Measurements from ENCODE around the gene SLC9B2. TPM values are rescaled to one million over a fixed set of nuclear protein-coding genes. Genes with fewer than 3 reads are reported as not detected.

SLC9B2 gene
- polyA plus RNA-seq, 6 donors from 2014 or later, result 10.2 to 26.3 (median 16.5) TPM

GRCh38 chr4:103095080-103095479, 18.5 kb upstream of the SLC9B2 start:
- no peak for DNase-seq
- Mint-ChIP-seq H3K4me3 (no peak overlapping the region), H3K27me3 (no peaks in the 10 kb centered on the region), H3K36me3 (peaks cover 0 to 8% of the 10 kb centered on the region in 2 donors), H3K9me3 (no peaks in the 10 kb centered on the region), H3K4me1 (peaks cover 22 to 26% (median 25%) of the 10 kb centered on the region in 3 donors), H3K27ac (no peak overlapping the region)
- ATAC-seq (ENCODE audit: low read depth in 2 of 2), result no peak

GRCh38 chr4:103092245-103092644, 15.7 kb upstream of the SLC9B2 start:
- no peaks in the 10 kb centered on the region for H3K9me3 Mint-ChIP-seq

GRCh38 chr4:103091601-103092223, 15.2 kb upstream of the SLC9B2 start:
- Mint-ChIP-seq H3K9me3 (no peaks in the 10 kb centered on the region), H3K27ac (peak overlapping the region in 1 of 6 donors; percentile 20), H3K36me3 (peaks cover 0 to 28% of the 10 kb centered on the region in 2 donors), H3K4me1 (peaks cover 5 to 10% (median 6%) of the 10 kb centered on the region in 3 donors), H3K4me3 (no peak overlapping the region), H3K27me3 (no peaks in the 10 kb centered on the region)
- ATAC-seq (ENCODE audit: low read depth in 2 of 2) (peak; percentile 79 to 85), DNase-seq (peak; percentile 68)

More at GRCh38 chr4:103092245-103092644, 15.7 kb upstream of the SLC9B2 start:
- peaks cover 0 to 23% of the 10 kb centered on the region in 2 donors for H3K36me3 Mint-ChIP-seq
- no peak for DNase-seq
- no peak for ATAC-seq (ENCODE audit: low read depth in 2 of 2)
- H3K4me1 Mint-ChIP-seq, result peaks cover 5 to 10% (median 6%) of the 10 kb centered on the region in 3 donors
- H3K4me3 Mint-ChIP-seq, result no peak overlapping the region
- H3K27me3 Mint-ChIP-seq, result no peaks in the 10 kb centered on the region
- H3K27ac Mint-ChIP-seq, result peak overlapping the region in 3 of 6 donors; percentile 25 to 38 (median 26)

- H3K4me3 Mint-ChIP-seq, result no peak overlapping the region
- H3K4me1 Mint-ChIP-seq, result peaks cover 5 to 10% (median 6%) of the 10 kb centered on the region in 3 donors
- H3K9me3 Mint-ChIP-seq, result no peaks in the 10 kb centered on the region
- no peaks in the 10 kb centered on the region for H3K27me3 Mint-ChIP-seq
- DNase-seq, result no peak
- peaks cover 0 to 30% of the 10 kb centered on the region in 2 donors for H3K36me3 Mint-ChIP-seq
- no peak for ATAC-seq (ENCODE audit: low read depth in 2 of 2)
- H3K27ac Mint-ChIP-seq, result no peak overlapping the region
These were observed 12.9 kb upstream of the SLC9B2 start for GRCh38 chr4:103089481-103089880.

- peaks cover 3 to 30% of the 10 kb centered on the region in 2 donors for H3K36me3 Mint-ChIP-seq
- no peak overlapping the region for H3K27ac Mint-ChIP-seq
- no peaks in the 10 kb centered on the region for H3K27me3 Mint-ChIP-seq
- DNase-seq, result no peak
- H3K4me1 Mint-ChIP-seq, result peaks cover 2 to 3% (median 2%) of the 10 kb centered on the region in 3 donors
- H3K4me3 Mint-ChIP-seq, result no peak overlapping the region
- ATAC-seq (ENCODE audit: low read depth in 2 of 2), result no peak
- no peaks in the 10 kb centered on the region for H3K9me3 Mint-ChIP-seq
These were observed 10.0 kb upstream of the SLC9B2 start for GRCh38 chr4:103086551-103086950.

GRCh38 chr4:103085555-103086196, 9.1 kb upstream of the SLC9B2 start:
- no peak for ATAC-seq (ENCODE audit: low read depth in 2 of 2)
- H3K4me1 Mint-ChIP-seq, result no peaks in the 10 kb centered on the region
- H3K4me3 Mint-ChIP-seq, result no peak overlapping the region
- H3K27ac Mint-ChIP-seq, result no peak overlapping the region
- no peak for DNase-seq
- peaks cover 4 to 26% of the 10 kb centered on the region in 2 donors for H3K36me3 Mint-ChIP-seq
- no peaks in the 10 kb centered on the region for H3K9me3 Mint-ChIP-seq
- H3K27me3 Mint-ChIP-seq, result no peaks in the 10 kb centered on the region

- Mint-ChIP-seq H3K36me3 (peaks cover 0 to 4% of the 10 kb centered on the region in 2 donors), H3K4me3 (no peak overlapping the region), H3K9me3 (no peaks in the 10 kb centered on the region), H3K27ac (peak overlapping the region in 2 of 6 donors; percentile 31 to 69), H3K27me3 (no peaks in the 10 kb centered on the region), H3K4me1 (peaks cover 20 to 25% (median 24%) of the 10 kb centered on the region in 3 donors)
- ATAC-seq (ENCODE audit: low read depth in 2 of 2), result no peak
- no peak for DNase-seq
These were observed 3.1 kb upstream of the SLC9B2 start for GRCh38 chr4:103079621-103080020.

- Mint-ChIP-seq H3K27me3 (no peaks in the 10 kb centered on the region), H3K4me1 (peaks cover 23 to 34% (median 29%) of the 10 kb centered on the region in 3 donors), H3K4me3 (peak overlapping the region; percentile 82 to 99 (median 96)), H3K9me3 (no peaks in the 10 kb centered on the region), H3K27ac (peak overlapping the region; percentile 95 to 100 (median 98)), H3K36me3 (no peaks in the 10 kb centered on the region)
- DNase-seq (peak; percentile 69), ATAC-seq (ENCODE audit: low read depth in 2 of 2) (peak; percentile 66 to 68)
These were observed 441 bp downstream of the SLC9B2 start for GRCh38 chr4:103075894-103076746.

GRCh38 chr4:103075435-103075893, 1.1 kb downstream of the SLC9B2 start:
- Mint-ChIP-seq H3K4me3 (peak overlapping the region; percentile 82 to 99 (median 96)), H3K27ac (peak overlapping the region; percentile 95 to 100 (median 98)), H3K27me3 (no peaks in the 10 kb centered on the region), H3K36me3 (no peaks in the 10 kb centered on the region), H3K4me1 (peaks cover 23 to 34% (median 29%) of the 10 kb centered on the region in 3 donors), H3K9me3 (no peaks in the 10 kb centered on the region)
- DNase-seq, result peak; percentile 4
- ATAC-seq (ENCODE audit: low read depth in 2 of 2), result no peak

GRCh38 chr4:103074744-103075434, 1.7 kb downstream of the SLC9B2 start:
- Mint-ChIP-seq H3K4me1 (peaks cover 23 to 34% (median 29%) of the 10 kb centered on the region in 3 donors), H3K27ac (peak overlapping the region; percentile 92 to 99 (median 96)), H3K9me3 (no peaks in the 10 kb centered on the region), H3K27me3 (no peaks in the 10 kb centered on the region), H3K36me3 (no peaks in the 10 kb centered on the region), H3K4me3 (peak overlapping the region; percentile 82 to 99 (median 94))
- DNase-seq, result peak; percentile 51
- peak; percentile 45 to 46 for ATAC-seq (ENCODE audit: low read depth in 2 of 2)

GRCh38 chr4:103073792-103074438, 2.6 kb downstream of the SLC9B2 start:
- Mint-ChIP-seq H3K4me3 (peak overlapping the region in 1 of 8 donors; percentile 57), H3K27me3 (no peaks in the 10 kb centered on the region), H3K27ac (peak overlapping the region in 3 of 6 donors; percentile 61 to 99 (median 95)), H3K9me3 (no peaks in the 10 kb centered on the region), H3K36me3 (no peaks in the 10 kb centered on the region), H3K4me1 (peaks cover 23 to 34% (median 29%) of the 10 kb centered on the region in 3 donors)
- DNase-seq (no peak), ATAC-seq (ENCODE audit: low read depth in 2 of 2) (no peak)

GRCh38 chr4:103067841-103068547, 8.6 kb downstream of the SLC9B2 start:
- peaks cover 0 to 9% of the 10 kb centered on the region in 2 donors for H3K36me3 Mint-ChIP-seq
- no peak for DNase-seq
- ATAC-seq (ENCODE audit: low read depth in 2 of 2), result no peak
- no peak overlapping the region for H3K4me3 Mint-ChIP-seq
- H3K9me3 Mint-ChIP-seq, result no peaks in the 10 kb centered on the region
- H3K27ac Mint-ChIP-seq, result no peak overlapping the region
- H3K4me1 Mint-ChIP-seq, result peaks cover 0 to 4% (median 0%) of the 10 kb centered on the region in 3 donors
- H3K27me3 Mint-ChIP-seq, result no peaks in the 10 kb centered on the region
